GM21737 (cell line): Measurements from ENCODE around the gene UBE2M.
A peak's percentile ranks its signal among the peaks of the same experiment; 100 is the strongest.
"Not testable (repeated sequence)": the region's sequence is repeated elsewhere in the genome, so short reads cannot be mapped to it uniquely, and the experiment has no call there.

ENCODE experiments used
- ATAC-seq: cut with Tn5 transposase; IDR thresholded peaks from one replicate; pipeline ENCODE4 v1.9.1; 2021; ENCODE audit warnings: mild to moderate bottlenecking, moderate library complexity; ENCODE audit not compliant: unreplicated experiment

The UBE2M gene

DNA sequence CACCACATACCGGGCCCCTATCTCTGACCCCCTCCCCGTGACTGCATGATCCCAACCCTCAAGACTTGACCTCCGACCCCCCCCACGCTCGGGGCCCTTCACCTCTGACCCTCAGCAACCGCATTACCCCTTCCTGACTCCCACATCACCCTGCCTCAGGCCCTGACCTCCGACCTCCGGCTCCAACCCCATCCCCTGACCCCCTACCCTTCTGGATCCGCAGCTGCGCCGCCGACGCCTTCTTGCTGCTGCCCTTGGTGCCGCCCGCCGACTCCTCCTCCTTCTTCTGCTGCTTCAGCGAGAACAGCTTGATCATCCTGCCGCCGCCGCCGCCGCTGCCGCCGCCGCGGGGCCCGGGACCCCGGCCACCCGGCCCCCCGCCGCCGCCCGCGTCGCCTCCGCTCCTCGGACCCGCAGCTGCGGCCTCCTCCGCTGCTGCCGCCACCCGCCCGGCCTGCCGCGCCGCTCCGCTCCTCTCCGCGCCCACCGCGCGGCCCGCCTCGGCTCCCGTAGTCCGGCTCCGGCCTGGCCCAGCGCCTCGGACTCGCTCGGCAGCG is at the start of gene UBE2M:
Gene UBE2M (minus strand): TSS at position 546 of the 557 bp plus-strand sequence. CDS start 230 bp downstream, at position 316.
- peak; percentile 0 for ATAC-seq

DNA sequence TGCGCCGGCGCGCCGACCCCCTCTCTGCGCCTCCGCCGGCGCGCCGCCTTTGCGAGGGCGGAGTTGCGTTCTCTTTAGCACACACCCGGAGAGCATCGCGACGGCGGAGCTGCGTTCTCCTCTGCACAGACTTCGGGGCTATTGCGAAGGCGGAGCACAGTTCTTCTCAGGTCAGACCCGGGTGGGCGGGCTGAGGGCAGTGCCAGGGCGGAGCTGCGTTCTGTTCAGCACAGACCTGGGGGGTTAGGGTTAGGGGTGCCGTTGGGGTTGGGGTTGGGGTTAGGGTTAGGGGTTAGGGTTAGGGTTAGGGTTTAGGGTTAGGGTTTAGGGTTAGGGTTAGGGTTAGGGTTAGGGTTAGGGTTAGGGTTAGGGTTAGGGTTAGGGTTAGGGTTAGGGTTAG is 48.8 kb upstream of the UBE2M start:
- not testable (repeated sequence) for ATAC-seq

GRCh38 chr19:58606251-58606896 is 48.0 kb upstream of the UBE2M start:
- ATAC-seq: not testable (repeated sequence)

DNA sequence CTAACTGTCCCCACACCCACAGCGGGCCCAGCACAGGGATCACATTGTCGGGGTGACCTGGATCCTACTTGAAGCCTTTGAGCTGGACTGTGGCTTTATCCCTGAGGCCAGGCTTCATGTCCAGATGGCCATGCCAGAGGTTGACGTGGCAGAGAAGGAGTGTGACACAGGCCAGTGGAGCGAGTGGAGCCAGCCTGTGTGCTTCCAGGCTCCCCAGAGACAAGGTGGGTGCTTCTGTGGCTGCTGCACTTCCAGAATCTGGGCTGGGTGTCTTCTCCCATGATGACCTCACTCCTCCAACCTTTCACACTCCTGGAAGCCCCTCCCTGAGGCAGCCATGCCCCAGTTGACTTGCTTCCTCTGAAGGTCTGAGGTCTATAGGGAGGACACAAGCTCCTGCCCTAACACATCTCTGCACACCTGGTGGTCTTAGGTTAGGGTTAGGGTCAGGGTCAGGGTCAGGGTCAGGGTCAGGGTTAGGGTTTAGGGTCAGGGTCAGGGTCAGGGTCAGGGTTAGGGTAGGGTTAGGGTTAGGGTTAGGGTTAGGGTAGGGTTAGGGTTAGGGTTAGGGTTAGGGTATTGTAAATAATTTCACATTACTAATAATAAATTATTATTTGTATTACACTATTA is 27.8 kb upstream of the UBE2M start:
- ATAC-seq: no peak

DNA sequence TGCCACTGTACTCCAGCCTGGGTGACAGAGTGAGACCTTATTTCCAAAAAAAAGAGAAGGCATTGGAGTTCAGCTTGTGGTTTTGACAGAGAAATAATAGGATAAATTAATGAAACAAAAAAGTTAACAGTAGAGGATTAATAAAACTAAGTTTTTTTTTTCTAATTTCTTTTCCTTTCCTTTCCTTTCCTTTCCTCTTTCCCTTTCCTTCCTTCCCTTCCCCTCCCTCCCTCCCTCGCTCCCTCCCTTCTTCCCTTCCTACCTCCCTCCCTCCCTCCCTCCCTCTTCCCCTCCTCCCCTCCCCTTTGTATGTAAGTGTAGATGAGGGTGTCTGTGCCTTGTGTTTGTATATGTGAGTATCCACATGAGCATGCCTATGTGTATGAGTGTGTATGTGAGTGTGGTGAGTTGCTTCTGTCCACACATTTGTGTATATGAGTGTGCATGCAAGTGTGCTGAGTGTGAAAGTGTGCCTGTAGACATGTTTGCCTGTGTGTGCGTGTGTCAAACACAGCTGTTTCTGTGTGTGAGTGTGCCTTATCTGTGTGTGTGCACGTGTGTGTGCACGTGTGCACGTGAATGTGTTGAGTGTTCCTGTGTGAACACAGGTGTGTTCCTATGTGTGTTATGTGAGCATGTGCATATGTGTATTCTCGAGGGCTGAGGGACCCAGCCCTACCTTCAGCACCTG is 27.2 kb upstream of the UBE2M start:
- ATAC-seq: no peak

- ATAC-seq: no peak
These were observed 26.4 kb upstream of the UBE2M start for GRCh38 chr19:58584498-58585441.

DNA sequence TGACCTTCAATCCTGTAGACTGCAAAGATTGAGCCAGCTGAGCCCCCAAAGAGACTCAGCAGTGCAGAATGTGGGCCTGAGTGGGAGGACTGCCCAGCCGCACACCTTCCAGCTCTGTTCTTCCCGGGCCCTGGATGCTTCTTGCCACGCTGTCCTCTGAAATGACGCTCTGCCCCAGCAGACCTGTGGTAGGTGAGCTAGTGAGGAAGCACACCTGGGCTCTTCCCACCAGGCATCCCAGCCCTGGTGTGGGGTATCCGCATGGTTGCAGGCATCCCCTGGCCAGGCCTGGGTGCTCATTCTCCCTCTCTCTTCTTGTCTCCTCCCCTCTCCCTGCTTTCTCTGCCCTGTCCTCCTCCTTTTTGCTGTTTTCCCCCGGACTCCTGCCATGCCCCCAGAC is 24.6 kb upstream of the UBE2M start:
- no peak for ATAC-seq

- ATAC-seq: no peak
These were observed 23.1 kb upstream of the UBE2M start for GRCh38 chr19:58581227-58582141.

DNA sequence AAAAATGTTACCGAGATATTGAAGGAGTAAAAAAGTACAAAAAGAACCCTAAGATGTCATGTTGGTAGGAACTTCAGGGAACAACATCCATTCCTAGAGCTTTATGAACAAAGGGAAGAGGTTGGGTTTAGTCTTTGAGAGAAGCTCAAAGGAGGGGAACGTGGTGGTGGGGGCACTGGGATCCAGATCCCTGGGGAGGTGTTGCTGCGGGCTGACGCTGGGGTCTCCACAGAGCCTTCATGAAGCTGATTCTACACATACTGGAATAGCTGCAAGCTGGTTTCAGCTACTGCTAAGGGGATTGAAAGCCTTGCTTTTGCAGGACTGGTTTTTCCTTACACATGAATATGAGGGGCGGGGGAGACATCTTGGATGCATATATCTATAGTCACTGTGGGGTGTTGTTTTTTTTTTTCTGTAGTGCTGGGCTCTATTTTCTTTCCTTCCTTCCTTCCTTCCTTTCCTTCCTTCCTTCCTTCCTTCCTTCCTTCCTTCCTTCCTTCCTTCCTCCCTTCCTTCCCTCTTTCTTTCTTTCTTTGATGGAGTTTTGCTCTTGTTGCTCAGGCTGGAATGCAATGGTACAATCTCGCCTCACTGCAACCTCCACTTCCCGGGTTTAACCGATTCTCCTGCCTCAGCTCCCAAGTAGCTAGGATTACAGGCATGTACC is 21.2 kb upstream of the UBE2M start:
- no peak for ATAC-seq

- no peak for ATAC-seq
These were observed 19.9 kb upstream of the UBE2M start for GRCh38 chr19:58578012-58578925.

DNA sequence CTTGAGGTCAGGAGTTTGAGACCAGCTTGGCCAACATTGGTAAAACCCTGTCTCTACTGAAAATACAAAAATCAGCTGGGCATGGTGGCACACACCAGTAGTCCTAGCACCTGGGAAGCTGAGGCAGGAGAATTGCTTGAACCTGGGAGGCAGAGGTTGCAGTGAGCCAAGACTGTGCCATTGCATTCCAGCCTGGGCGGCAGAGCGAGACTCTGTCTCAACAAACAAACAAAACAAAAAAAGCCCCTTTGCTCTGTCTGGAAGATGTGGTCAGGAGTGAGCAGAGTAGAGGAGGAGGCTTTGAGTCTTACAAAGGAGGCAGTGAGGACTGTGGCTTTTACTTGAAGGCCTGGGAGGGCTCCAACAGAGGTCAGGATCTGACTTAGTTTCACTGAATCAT is 19.2 kb upstream of the UBE2M start:
- ATAC-seq: not testable (repeated sequence)

GRCh38 chr19:58575183-58576041 is 17.0 kb upstream of the UBE2M start:
- peak; percentile 35 for ATAC-seq

- no peak for ATAC-seq
These were observed 15.3 kb upstream of the UBE2M start for GRCh38 chr19:58573658-58574164.

- peak; percentile 53 for ATAC-seq
These were observed 14.6 kb upstream of the UBE2M start, which contains the start of gene MZF1 for GRCh38 chr19:58572818-58573657. MZF1 (minus strand) TSS chr19:58573335; CDS start chr19:58571389, 1,946 bp downstream.

GRCh38 chr19:58572026-58572817 is 13.8 kb upstream of the UBE2M start:
- ATAC-seq: no peak
